GM10847 (cell line): ENCODE measurements around the gene NIP7.

Experiments used
- POLR2A ChIP-seq: IDR thresholded peaks from 2 replicates; pipeline ENCODE4 v1.6.1; 2011; ENCODE audit not compliant: insufficient read length; ENCODE audit errors: extremely low read depth

NIP7 gene

GRCh38 chr16:69339289-69340094 lies at the start of gene NIP7, which contains the start of gene COG8:
TSS of gene NIP7 (plus strand) at chr16:69339772. CDS start at chr16:69339830, 58 bp downstream.
TSS of gene COG8 (minus strand) at chr16:69339564. CDS start at chr16:69339552, 12 bp downstream.
- peak; percentile 79 for TF ChIP-seq POLR2A

DNA sequence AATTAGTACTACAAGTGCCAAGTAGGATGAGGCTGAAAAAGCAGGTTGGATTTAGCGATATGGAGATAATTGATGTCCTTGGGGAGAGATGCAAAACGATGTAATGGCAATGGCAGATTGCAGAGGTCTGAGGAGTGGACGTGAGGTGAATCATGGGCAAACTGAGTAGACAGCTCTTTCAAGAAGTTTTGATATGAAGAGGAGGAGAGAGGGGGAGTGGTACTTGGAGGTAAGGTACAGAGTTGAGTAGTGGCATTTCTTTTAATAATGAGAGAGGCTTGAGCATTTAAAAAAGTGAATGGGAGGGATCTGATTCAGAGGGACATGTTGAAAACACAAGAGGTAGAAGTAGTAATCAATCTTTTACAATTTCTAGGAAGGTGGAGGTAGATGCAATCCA lies 46.2 kb upstream of the NIP7 start:
- no peak for TF ChIP-seq POLR2A

DNA sequence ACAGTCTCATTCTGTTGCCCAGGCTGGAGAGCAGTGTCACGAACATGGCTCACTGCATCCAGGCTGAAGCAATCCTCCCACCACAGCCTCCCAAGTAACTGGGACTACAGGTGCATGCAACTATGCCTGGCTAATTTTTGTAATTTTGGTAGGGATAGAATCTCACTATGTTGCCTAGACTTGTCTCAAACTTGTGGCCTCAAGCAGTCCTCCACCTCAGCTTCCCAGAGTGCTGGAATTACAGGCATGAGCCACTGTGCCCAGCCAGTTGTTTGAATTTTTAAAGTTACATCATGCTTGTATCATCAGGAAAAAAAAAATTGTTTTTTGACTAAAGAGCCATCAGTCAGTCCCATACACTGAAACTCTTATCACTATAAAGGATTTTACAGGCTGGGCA lies 45.5 kb upstream of the NIP7 start:
- TF ChIP-seq POLR2A, result no peak

- TF ChIP-seq POLR2A, result no peak
These were observed 41.3 kb upstream of the NIP7 start for GRCh38 chr16:69298261-69298660.

DNA sequence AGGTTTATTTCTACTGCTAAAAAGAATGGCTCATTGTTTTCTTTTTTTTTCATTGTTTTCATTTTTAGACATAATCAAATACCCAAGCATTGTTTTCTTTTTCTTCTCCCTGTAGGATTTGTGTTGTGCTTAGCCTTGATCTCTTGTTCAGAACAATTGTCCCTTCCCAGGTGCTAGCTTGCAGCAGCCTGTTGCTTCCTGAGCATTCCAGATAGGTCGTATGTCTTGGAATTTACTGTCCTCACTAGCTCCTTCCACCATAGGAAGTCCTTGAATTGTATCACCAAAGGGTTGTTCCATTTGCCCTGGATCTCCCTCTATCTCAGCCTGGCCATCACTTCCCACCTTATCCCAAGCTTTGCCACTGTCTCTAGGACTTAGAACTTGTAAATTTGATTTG lies 38.4 kb upstream of the NIP7 start:
- no peak for TF ChIP-seq POLR2A

- TF ChIP-seq POLR2A, result no peak
These were observed 37.7 kb upstream of the NIP7 start for GRCh38 chr16:69301861-69302260.

GRCh38 chr16:69302301-69302700 lies 37.3 kb upstream of the NIP7 start:
- no peak for TF ChIP-seq POLR2A

GRCh38 chr16:69306031-69306430 lies 33.5 kb upstream of the NIP7 start:
- no peak for TF ChIP-seq POLR2A

DNA sequence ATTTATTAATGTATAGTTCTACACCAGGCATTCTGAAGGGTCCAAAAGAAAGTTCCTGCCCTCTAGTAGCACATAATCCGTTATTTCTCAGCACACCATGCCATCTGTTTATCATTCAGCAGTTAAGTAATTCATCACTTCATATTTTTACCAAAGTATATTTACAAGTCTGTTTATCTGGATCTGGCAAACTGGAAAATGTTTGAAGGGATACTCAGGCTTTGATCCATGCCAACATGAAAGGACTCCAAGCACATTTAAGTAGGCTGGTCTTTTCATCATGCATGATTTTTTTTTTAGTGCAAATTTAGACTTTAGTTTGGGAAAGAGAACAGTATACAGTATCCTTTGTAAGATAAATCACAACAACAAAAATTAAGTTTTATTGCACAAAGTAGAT lies 32.5 kb upstream of the NIP7 start:
- TF ChIP-seq POLR2A, result no peak

DNA sequence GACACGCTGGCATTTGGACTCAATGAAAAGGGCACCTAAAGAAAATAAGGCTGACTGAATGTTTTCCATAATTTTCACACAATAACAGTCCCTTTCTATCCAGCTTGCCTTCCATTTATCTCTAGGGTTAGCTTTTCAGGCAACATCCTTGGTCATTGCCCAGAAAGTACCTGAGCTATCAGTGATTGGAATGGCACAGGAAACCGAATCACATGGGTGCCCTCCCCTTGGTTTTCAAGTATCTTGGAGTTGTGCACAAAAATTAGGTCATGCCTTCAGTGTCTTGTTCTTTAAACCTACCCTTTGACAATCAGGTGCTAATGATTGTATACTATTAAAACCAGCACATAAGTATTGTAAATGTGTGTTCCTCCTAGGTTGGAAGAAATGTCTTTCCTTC lies 31.7 kb upstream of the NIP7 start:
- TF ChIP-seq POLR2A, result no peak

DNA sequence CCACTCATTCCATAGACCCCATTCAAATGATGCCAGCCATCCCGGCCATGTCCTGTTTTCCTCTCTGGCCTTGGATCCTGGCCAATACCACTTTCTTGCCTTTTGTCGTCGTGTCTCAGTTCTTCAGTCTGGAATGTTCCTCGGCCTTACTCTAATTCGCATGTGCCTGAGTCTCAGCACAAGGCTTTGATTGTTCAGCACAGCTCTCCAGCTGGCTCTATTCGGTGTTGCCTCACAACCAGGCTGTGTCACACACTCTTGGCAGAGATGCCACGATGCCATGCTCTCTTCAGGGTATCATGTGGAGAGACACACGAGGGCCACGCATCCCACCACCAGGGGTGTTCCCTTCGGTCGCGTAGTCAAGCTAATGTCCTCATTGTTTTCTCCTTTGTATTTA lies 30.3 kb upstream of the NIP7 start:
- no peak for TF ChIP-seq POLR2A

GRCh38 chr16:69310653-69311532 lies 28.7 kb upstream of the NIP7 start, which contains the start of gene VPS4A:
TSS of gene VPS4A (plus strand) at chr16:69311350. CDS start at chr16:69311512, 162 bp downstream.
- peak; percentile 69 for TF ChIP-seq POLR2A

DNA sequence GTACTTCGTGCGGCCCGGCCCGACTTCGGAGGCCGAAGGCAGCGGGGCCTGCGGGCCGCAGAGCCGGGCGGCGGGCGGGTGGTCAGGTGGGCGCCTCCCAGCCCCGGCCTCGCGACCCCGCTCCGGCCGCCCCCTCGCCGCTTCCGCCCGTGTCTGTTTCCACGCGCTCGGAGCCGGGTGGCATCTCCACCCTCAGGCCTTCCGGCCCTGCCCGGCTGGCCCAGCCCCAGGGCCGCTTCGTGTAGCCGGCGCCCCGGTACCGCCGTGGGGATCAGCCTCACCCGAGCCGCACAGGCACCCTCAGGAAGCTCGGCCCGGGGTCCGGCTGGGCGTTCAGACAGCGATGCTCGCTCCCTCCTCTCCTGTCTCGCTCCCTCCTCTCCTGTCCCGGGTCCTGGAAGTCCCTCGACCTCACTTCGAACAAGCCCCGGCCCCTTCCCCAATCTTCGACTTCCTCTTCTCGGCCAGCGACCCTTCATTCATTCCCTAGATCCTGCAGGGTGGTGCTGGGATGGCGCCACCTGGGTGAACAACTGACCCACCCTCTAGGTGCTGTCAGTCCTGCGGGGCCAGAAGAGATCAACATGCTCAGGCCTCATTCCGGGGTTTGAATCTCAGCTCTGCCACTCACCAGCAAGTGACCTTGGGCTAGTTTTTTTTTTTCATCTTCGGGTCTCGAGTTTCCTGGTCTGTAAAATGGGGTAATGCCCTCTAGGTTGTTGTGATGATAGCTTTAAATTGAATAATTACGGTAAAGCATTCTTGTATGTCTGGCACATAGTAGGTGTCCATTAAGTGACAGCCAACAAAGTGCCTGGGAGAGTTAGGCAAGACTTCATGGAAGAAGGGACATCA lies 27.8 kb upstream of the NIP7 start:
- TF ChIP-seq POLR2A, result no peak

DNA sequence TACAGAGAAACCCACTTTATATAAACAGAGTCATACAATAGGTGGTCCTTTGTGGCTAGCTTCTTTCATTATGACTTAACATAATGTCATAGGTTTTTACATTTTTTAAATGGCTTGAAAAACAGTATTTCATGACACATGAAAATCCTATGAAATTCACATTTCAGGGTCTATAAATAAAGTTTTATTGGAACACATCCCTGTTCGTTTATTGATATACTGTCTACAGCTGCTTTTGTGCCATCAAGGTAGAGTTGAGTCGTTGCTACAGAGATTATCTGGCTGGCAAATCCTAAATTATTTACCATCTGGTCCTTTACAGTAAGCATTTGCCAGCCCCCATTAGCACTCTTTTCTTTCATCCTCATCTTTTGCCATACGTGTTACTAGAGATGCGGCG lies 26.1 kb upstream of the NIP7 start:
- TF ChIP-seq POLR2A, result no peak

DNA sequence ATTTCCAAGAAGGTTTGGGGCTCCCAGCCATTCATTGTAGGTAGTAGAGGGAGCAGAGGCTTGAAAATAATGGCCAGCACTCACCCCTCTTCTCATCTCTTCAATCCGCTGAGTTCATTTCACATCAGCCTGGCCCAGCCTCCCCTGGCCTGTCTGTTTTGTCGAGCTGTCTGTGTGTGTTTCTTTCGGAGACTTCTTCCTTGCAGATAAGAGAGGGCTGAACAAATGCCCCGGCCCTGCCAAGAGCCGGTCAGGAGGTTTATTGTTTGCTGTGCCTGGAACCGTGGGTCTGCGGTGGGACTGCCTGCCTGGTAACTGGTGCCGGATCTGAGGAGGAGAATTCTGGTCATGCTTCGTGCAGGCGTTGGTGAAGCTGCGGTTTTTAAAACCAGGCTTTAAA lies 25.0 kb upstream of the NIP7 start:
- TF ChIP-seq POLR2A, result no peak
